Uterus (tissue), 4 donors: ENCODE data around the gene RFX3. TPM values are rescaled to one million over a fixed set of nuclear protein-coding genes. Genes with fewer than 3 reads are reported as not detected.

Source experiments
- DNase-seq, 2 donors: peaks; one replicate each; pipeline ENCODE4 v3.0.0-alpha.2; 2019 to 2020
- H3K27ac ChIP-seq, 2 donors: fragments of 200-600 bp; sonication (generic); 1 replicate in 1 of 2; 2 replicates in 1 of 2; pipeline ENCODE4 v1.5.1; 2016 to 2018
- H3K27me3 ChIP-seq, 2 donors: fragments of 200-600 bp; sonication (generic); one replicate each; pipeline ENCODE4 v1.5.1; 2018 to 2019; ENCODE audit warnings: control low read depth in 1 of 2
- H3K36me3 ChIP-seq, 2 donors: fragments of 200-600 bp; sonication (generic); one replicate each; pipeline ENCODE4 v1.5.1; 2019; ENCODE audit warnings: control low read depth in 1 of 2
- H3K4me1 ChIP-seq, 2 donors: fragments of 200-600 bp; sonication (generic); one replicate each; pipeline ENCODE4 v1.5.1; 2018 to 2019; ENCODE audit warnings: control low read depth in 1 of 2
- H3K4me3 ChIP-seq, 2 donors: fragments of 200-600 bp; sonication (generic); 1 replicate in 1 of 2; 2 replicates in 1 of 2; pipeline ENCODE4 v1.5.1; 2018 to 2019; ENCODE audit warnings: mild to moderate bottlenecking in 1 of 2
- H3K9me3 ChIP-seq, 2 donors: fragments of 200-600 bp; sonication (generic); one replicate each; pipeline ENCODE4 v1.5.1; 2019; ENCODE audit warnings: control low read depth in 1 of 2
- POLR2A ChIP-seq, 2 donors: fragments of 450-650 bp; IDR thresholded peaks; one replicate each; pipeline ENCODE4 v1.6.1; 2016; ENCODE audit warnings: antibody characterized with exemption in 2 of 2, mild to moderate bottlenecking in 1 of 2, moderate library complexity in 1 of 2
- intact Hi-C: fragments of 100-400 bp; cut with DNase I; formaldehyde crosslinking; loops from one replicate; pipeline ENCODE4 v1.15.1; 2023; ENCODE audit warnings: low total_unique reads
- total RNA-seq, 4 donors: library from RNA; depleted of rRNA in 3 of 4; stranded (reverse); fragments of >200 nt in 3 of 4; gene quantifications; one replicate each; pipeline versions ENCODE4 v1.1.0 to v1.2.4, GENCODE V29; 2014 to 2023
- TF ChIP-seq, protein P1 (sequence below), 4 experiments: fragments of 200-600 bp in 2 of 4; fragments of 450-650 bp in 2 of 4; sonication (generic) in 2 of 4; IDR thresholded peaks; one replicate each; pipeline ENCODE4 v1.5.1; 2016 to 2019; ENCODE audit warnings: antibody characterized with exemption in 4 of 4, mild to moderate bottlenecking in 2 of 4, moderate library complexity in 1 of 4
- donor health status: DM: yes; HTN: yes; CAD: no.

RFX3 gene
- total RNA-seq, 4 donors from 2014 or later = 8.5 to 43.3 (median 21.9) TPM

GRCh38 chr9:3244963-3245653, 280.7 kb downstream of the RFX3 start:
- TF ChIP-seq, protein P1, sequence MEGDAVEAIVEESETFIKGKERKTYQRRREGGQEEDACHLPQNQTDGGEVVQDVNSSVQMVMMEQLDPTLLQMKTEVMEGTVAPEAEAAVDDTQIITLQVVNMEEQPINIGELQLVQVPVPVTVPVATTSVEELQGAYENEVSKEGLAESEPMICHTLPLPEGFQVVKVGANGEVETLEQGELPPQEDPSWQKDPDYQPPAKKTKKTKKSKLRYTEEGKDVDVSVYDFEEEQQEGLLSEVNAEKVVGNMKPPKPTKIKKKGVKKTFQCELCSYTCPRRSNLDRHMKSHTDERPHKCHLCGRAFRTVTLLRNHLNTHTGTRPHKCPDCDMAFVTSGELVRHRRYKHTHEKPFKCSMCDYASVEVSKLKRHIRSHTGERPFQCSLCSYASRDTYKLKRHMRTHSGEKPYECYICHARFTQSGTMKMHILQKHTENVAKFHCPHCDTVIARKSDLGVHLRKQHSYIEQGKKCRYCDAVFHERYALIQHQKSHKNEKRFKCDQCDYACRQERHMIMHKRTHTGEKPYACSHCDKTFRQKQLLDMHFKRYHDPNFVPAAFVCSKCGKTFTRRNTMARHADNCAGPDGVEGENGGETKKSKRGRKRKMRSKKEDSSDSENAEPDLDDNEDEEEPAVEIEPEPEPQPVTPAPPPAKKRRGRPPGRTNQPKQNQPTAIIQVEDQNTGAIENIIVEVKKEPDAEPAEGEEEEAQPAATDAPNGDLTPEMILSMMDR (IDR thresholded peaks at IDR 0.05) = no peak
- no peak for TF ChIP-seq POLR2A (IDR thresholded peaks at IDR 0.05)
- DNase-seq = no peak
- Histone ChIP-seq H3K4me3 (no peak overlapping the region), H3K27ac (no peak overlapping the region), H3K36me3 (no peaks in the 10 kb centered on the region), H3K4me1 (no peaks in the 10 kb centered on the region), H3K27me3 (no peaks in the 10 kb centered on the region), H3K9me3 (no peaks in the 10 kb centered on the region)
- intact Hi-C loops = no loop called here

DNA sequence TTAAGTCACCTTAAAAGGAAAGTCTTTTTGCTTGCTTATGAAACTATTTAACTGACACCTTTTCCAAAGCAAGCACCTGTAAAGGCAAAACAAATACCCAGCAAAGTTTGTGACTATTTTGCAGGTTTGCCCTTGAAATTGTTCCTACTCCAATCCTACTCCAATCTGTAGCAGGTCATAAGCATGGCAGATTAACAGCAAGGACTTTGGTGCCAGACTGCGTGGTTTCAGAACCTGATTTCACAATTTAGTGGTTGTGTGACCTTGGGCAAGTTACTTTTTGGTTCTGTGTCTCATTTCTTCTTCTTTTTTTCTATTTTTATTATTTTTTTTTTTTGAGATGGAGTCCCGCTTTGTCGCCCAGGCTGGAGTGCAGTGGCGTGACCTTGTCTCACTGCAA, 282.1 kb downstream of the RFX3 start:
- H3K27me3 ChIP-seq = no peaks in the 10 kb centered on the region
- no peak for TF ChIP-seq POLR2A (IDR thresholded peaks at IDR 0.05)
- TF ChIP-seq, protein P1 (IDR thresholded peaks at IDR 0.05) = no peak
- no peak for DNase-seq
- no peak overlapping the region for H3K4me3 ChIP-seq
- intact Hi-C loops = no loop called here
- H3K36me3 ChIP-seq = no peaks in the 10 kb centered on the region
- no peak overlapping the region for H3K27ac ChIP-seq
- no peaks in the 10 kb centered on the region for H3K9me3 ChIP-seq
- no peaks in the 10 kb centered on the region for H3K4me1 ChIP-seq

- no peak overlapping the region for H3K4me3 ChIP-seq
- H3K27ac ChIP-seq = no peak overlapping the region
- intact Hi-C loops = no loop called here
Observed at GRCh38 chr9:3241290-3241689, 284.5 kb downstream of the RFX3 start.

DNA sequence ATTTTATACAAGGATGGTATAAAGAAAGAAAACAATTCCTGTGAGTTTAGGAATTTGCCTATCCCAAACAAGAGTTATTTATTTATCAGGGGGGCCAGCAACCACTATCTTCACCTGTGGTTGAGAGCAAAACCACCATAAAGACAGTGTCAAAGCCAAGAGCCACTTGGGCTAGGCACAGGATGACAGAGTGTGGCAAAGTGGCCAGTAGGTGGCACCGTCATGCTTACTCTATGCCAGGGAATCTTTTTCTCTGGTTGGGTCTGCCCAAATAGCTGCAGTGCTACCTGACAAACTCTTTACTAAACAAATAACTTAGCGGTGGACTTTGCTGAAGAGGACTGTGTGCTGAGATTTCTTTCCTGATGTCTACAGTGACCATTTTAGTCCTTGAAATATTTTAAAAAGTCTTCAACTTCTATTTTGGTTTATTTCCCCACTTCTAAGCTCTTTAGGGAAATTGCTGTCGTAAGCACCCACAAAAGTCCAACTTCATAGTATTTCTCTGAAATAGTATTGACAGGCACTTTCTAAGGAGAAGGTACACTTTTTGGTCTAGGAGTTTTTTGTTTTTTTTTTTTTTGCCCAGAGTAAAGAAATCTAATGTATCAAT, 285.0 kb downstream of the RFX3 start:
- H3K4me3 ChIP-seq = no peak overlapping the region
- DNase-seq = peak; percentile 40 to 45

More at GRCh38 chr9:3241290-3241689, 284.5 kb downstream of the RFX3 start:
- no peak for DNase-seq
- H3K27me3 ChIP-seq = no peaks in the 10 kb centered on the region
- TF ChIP-seq, protein P1 (IDR thresholded peaks at IDR 0.05) = no peak
- no peak for TF ChIP-seq POLR2A (IDR thresholded peaks at IDR 0.05)
- no peaks in the 10 kb centered on the region for H3K4me1 ChIP-seq
- H3K36me3 ChIP-seq = no peaks in the 10 kb centered on the region
- no peaks in the 10 kb centered on the region for H3K9me3 ChIP-seq

GRCh38 chr9:3239240-3239639, 286.6 kb downstream of the RFX3 start:
- Histone ChIP-seq H3K4me3 (no peak overlapping the region), H3K9me3 (no peaks in the 10 kb centered on the region), H3K27me3 (no peaks in the 10 kb centered on the region), H3K36me3 (no peaks in the 10 kb centered on the region), H3K27ac (no peak overlapping the region), H3K4me1 (no peaks in the 10 kb centered on the region)
- no peak for DNase-seq
- TF ChIP-seq, protein P1 (IDR thresholded peaks at IDR 0.05) = no peak
- no peak for TF ChIP-seq POLR2A (IDR thresholded peaks at IDR 0.05)
- intact Hi-C loops = no loop called here

More for the DNA sequence above, 285.0 kb downstream of the RFX3 start:
- Histone ChIP-seq H3K9me3 (no peaks in the 10 kb centered on the region), H3K36me3 (no peaks in the 10 kb centered on the region), H3K27ac (no peak overlapping the region), H3K4me1 (no peaks in the 10 kb centered on the region), H3K27me3 (no peaks in the 10 kb centered on the region)
- TF ChIP-seq POLR2A (IDR thresholded peaks at IDR 0.05) = no peak
- TF ChIP-seq, protein P1 (IDR thresholded peaks at IDR 0.05) = peak; percentile 44 to 54 (median 47)
- intact Hi-C loops = no loop called here
